ENCODE results near the gene COPS4. TPM values are rescaled to one million over a fixed set of nuclear protein-coding genes. Genes with fewer than 3 reads are reported as not detected.

The COPS4 gene
- total RNA-seq, 1 donor from 2014 or later: 84.7 TPM

DNA sequence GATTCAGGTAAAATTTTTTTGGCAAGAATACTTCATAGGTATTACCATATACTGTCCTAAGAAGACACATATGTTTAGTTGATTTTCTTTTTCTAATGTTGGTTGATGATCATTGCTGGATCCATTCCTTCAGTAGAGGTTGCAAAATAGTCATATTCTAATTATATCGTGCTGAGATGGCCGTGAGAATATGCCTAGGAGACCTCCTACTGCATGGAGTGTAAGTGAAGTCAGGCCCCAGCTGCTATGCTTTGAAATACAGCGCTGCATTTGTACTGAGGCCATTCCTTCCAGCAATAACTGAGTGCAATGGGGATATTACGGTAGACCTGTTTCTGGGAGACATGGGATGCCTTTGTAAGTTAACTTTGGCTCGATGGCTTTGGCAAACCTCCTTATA is 86.3 kb downstream of the COPS4 start:
- peak; percentile 54 for DNase-seq (ENCODE audit: low read depth)

DNA sequence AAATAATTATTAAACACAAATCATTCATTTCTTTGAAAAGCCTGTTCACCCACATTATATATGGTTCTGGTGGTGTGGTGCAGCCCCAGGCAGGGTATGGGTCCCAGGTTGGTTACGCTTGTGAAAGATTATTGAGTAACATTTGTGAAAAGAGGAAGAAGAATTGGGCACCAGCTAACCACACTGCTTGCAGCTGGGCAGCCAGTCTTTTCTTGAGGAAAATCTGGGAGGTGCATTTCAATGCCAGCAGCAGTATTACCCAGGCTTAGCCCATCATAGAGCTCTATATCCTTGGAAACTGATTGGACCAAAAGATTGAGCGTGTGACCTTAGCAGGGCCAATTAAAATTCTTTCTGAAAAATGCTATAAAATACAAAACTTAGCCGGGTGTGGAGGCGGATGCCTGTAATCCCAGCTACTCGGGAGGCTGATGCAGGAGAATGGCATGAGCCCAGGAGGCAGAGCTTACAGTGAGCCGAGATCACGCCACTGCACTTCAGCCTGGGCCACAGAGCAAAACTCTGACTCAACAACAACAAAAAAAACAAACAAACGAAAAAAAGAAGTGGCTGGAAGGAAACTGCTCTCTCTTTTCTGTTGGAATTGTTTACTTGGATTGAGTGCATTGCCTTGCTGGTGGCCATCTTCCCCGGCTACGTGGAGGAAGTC is 89.3 kb downstream of the COPS4 start:
- no peak for DNase-seq (ENCODE audit: low read depth)

Other genes with a start within 250 kb of the COPS4 start
- gene SCD5, start 236.4 kb upstream of the COPS4 start, total RNA-seq: 33.6 and 45.0 TPM in 2 replicates
- 271 and 370 TPM in 2 replicates for gene SEC31A, start 144.0 kb upstream of the COPS4 start, total RNA-seq
- gene THAP9, start 134.4 kb upstream of the COPS4 start, total RNA-seq: 6.4 and 8.6 TPM in 2 replicates
- 8.7 and 10.9 TPM in 2 replicates for gene LIN54, start 24.4 kb upstream of the COPS4 start, total RNA-seq
- 4.4 and 17.5 TPM in 2 replicates for gene PLAC8, start 79.5 kb downstream of the COPS4 start, total RNA-seq
- gene COQ2, start 249.6 kb downstream of the COPS4 start, total RNA-seq: 13.8 and 15.1 TPM in 2 replicates